Keratinocyte (primary cell): ENCODE data around the gene DKK3. TPM values are rescaled to one million over a fixed set of nuclear protein-coding genes. Genes with fewer than 3 reads are reported as not detected.

Experiments
- DNase-seq: peaks from one replicate; pipeline ENCODE4 v3.0.0-alpha.2; 2011; ENCODE audit warnings: low read depth, missing footprints, low spot score
- FAIRE-seq: peaks from 2 replicates; lab custom pipeline; 2011; peaks lifted over from hg19 to GRCh38; lab: Jason Lieb, UNC
- H2AFZ ChIP-seq: 2 replicates; pipeline ENCODE4 v1.6.0; 2012; ENCODE audit warnings: low read length, control low read depth, inconsistent platforms; ENCODE audit not compliant: control insufficient read depth
- H3K27ac ChIP-seq: 2 replicates; pipeline ENCODE4 v1.5.1; 2011; ENCODE audit warnings: low read length; ENCODE audit not compliant: control insufficient read depth, insufficient read depth
- H3K27me3 ChIP-seq: 3 replicates; pipeline ENCODE4 v1.6.0; 2011; ENCODE audit warnings: low read length; ENCODE audit not compliant: control insufficient read depth, insufficient read depth; ENCODE audit errors: extremely low read depth
- H3K36me3 ChIP-seq, 2 experiments: 2 replicates in 1 of 2; 3 replicates in 1 of 2; pipeline ENCODE4 v1.5.1; 2011; ENCODE audit warnings: low read length in 2 of 2, mild to moderate bottlenecking in 1 of 2; ENCODE audit not compliant: control insufficient read depth in 2 of 2, insufficient read depth in 2 of 2; ENCODE audit errors: extremely low read depth in 1 of 2
- H3K4me1 ChIP-seq: 3 replicates; pipeline ENCODE4 v1.5.1; 2011; ENCODE audit warnings: low read length; ENCODE audit not compliant: control insufficient read depth, insufficient read depth; ENCODE audit errors: extremely low read depth
- H3K4me2 ChIP-seq: 3 replicates; pipeline ENCODE4 v1.6.0; 2011; ENCODE audit warnings: low read depth, low read length; ENCODE audit not compliant: control insufficient read depth, insufficient read depth; ENCODE audit errors: extremely low read depth
- H3K4me3 ChIP-seq, 3 experiments: fragments of 200-600 bp in 1 of 3; sonication (generic) in 1 of 3; 2 replicates in 2 of 3; 3 replicates in 1 of 3; pipeline ENCODE4 v1.5.1; 2011 to 2016; ENCODE audit warnings: low read length in 3 of 3, mild to moderate bottlenecking in 3 of 3, control low read depth in 2 of 3, inconsistent platforms in 1 of 3, low read depth in 1 of 3, mixed read lengths in 1 of 3, mixed run types in 1 of 3, moderate library complexity in 1 of 3; ENCODE audit not compliant: control insufficient read depth in 2 of 3, insufficient read depth in 2 of 3; ENCODE audit errors: extremely low read depth in 1 of 3
- H3K79me2 ChIP-seq: 2 replicates; pipeline ENCODE4 v1.6.0; 2012; ENCODE audit warnings: low read length; ENCODE audit not compliant: control insufficient read depth, insufficient read depth
- H3K9ac ChIP-seq: 3 replicates; pipeline ENCODE4 v1.6.0; 2011; ENCODE audit warnings: low read length; ENCODE audit not compliant: control insufficient read depth, insufficient read depth; ENCODE audit errors: extremely low read depth
- H3K9me1 ChIP-seq: 3 replicates; pipeline ENCODE4 v1.6.0; 2011; ENCODE audit warnings: low read length; ENCODE audit not compliant: control insufficient read depth, insufficient read depth; ENCODE audit errors: extremely low read depth
- H3K9me3 ChIP-seq: 2 replicates; pipeline ENCODE4 v1.5.1; 2012; ENCODE audit warnings: low read depth, low read length; ENCODE audit not compliant: control insufficient read depth
- H4K20me1 ChIP-seq: 3 replicates; pipeline ENCODE4 v1.6.0; 2011; ENCODE audit warnings: low read length; ENCODE audit not compliant: control insufficient read depth, insufficient read depth; ENCODE audit errors: extremely low read depth
- EZH2 ChIP-seq: IDR thresholded peaks from one replicate; pipeline ENCODE4 v1.6.1; 2012; ENCODE audit warnings: inconsistent platforms, mild to moderate bottlenecking, low read length, moderate library complexity
- dilution Hi-C: fragments of 300-500 bp; cut with MboI; formaldehyde crosslinking; loops from one replicate; pipeline ENCODE4 v1.7.0; 2020; ENCODE audit warnings: low sequenced_read_pairs; ENCODE audit not compliant: extremely low pct_ligation_motif_present
- polyA plus RNA-seq, 5 experiments: library from polyadenylated mRNA; depleted of rRNA in 3 of 5; stranded (reverse) in 3 of 5; stranded (forward) in 1 of 5; unstranded in 1 of 5; fragments of >200 nt; gene quantifications; 1 replicate in 1 of 5; 2 replicates in 3 of 5; 3 replicates in 1 of 5; pipeline versions ENCODE4 v1.2.1 to v1.2.3, GENCODE V29; 2011 to 2012; ENCODE audit warnings: missing spikeins in 2 of 5, low read depth in 1 of 5, low replicate concordance in 1 of 5
- TF ChIP-seq, protein P1 (sequence below), 3 experiments: IDR thresholded peaks in 1 of 3; conservative IDR thresholded peaks in 1 of 3; optimal IDR thresholded peaks in 1 of 3; 2 replicates in 2 of 3; 3 replicates in 1 of 3; pipeline versions ENCODE3 to v1.5.1; 2011; ENCODE audit warnings: low read length in 3 of 3, mild to moderate bottlenecking in 3 of 3, moderate library complexity in 2 of 3, control low read depth in 1 of 3, inconsistent platforms in 1 of 3; ENCODE audit not compliant: insufficient read depth in 2 of 3; ENCODE audit errors: extremely low read depth in 1 of 3

Gene DKK3
- polyA plus RNA-seq, 1 donor (not counting 4 experiments of a cell fraction or from before 2014, with no cell fraction given): 712 TPM

DNA sequence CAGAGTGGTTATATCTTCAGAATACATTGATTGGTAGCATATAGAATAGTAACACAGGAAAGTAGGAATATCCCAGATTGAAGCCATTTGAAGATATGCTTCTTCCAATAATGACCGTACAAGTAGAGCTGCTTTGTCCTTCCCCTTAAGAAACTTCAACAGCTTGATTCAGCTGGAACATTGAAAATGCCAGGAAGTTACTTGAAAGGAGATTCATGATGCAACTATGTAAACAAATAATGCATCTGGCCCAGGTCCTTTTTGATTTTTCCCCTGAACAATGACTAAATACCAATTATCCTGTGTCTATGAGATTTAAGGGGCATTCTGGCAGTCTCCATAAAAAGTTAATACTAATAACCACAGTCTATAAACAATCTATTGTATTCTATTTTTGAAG, 3.0 kb downstream of the DKK3 start:
- TF ChIP-seq, protein P1, sequence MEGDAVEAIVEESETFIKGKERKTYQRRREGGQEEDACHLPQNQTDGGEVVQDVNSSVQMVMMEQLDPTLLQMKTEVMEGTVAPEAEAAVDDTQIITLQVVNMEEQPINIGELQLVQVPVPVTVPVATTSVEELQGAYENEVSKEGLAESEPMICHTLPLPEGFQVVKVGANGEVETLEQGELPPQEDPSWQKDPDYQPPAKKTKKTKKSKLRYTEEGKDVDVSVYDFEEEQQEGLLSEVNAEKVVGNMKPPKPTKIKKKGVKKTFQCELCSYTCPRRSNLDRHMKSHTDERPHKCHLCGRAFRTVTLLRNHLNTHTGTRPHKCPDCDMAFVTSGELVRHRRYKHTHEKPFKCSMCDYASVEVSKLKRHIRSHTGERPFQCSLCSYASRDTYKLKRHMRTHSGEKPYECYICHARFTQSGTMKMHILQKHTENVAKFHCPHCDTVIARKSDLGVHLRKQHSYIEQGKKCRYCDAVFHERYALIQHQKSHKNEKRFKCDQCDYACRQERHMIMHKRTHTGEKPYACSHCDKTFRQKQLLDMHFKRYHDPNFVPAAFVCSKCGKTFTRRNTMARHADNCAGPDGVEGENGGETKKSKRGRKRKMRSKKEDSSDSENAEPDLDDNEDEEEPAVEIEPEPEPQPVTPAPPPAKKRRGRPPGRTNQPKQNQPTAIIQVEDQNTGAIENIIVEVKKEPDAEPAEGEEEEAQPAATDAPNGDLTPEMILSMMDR (optimal IDR thresholded peaks at IDR 0.05 in 1 of 3, IDR thresholded peaks at IDR 0.05 in 1 of 3, conservative IDR thresholded peaks at IDR 0.05 in 1 of 3; ENCODE audit: extremely low read depth in 1 of 3, insufficient read depth in 2 of 3, low read length in 3 of 3): no peak
- no peak for TF ChIP-seq EZH2
- Histone ChIP-seq H3K27ac (no peak overlapping the region), H3K4me3 (peak overlapping the region in 2 of 3 experiments; percentile 2 to 84), H3K9me3 (no peaks in the 10 kb centered on the region), H4K20me1 (peaks cover 5% of the 10 kb centered on the region), H3K4me2 (peak overlapping the region; percentile 95), H3K4me1 (peaks cover 33% of the 10 kb centered on the region), H3K79me2 (peaks cover 56% of the 10 kb centered on the region), H3K9ac (no peak overlapping the region), H2AFZ (no peak overlapping the region), H3K36me3 (peaks cover 20 to 45% of the 10 kb centered on the region in 2 experiments), H3K9me1 (no peaks in the 10 kb centered on the region), H3K27me3 (no peaks in the 10 kb centered on the region)
- dilution Hi-C loops: no loop called here
- FAIRE-seq: peak; percentile 83
- no peak for DNase-seq

DNA sequence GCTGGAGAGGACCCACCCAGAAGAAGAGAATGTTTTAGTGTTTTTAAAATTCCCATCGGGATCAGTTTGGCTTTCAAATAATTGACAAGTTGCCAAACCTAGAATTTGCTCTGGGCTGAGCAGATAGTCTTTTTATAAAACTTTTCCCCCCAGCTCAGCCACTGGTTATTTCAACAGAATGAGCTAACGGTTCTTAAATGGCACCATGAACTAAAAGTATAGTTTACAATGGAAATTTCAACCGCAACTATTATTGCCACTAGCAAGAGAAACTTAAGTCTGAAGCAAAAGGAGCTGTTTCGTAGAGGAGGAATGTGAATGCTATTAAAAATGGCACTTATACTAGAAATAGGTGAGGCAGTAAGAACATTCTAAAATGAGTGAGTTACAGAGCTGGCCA, 3.4 kb downstream of the DKK3 start:
- H3K36me3 ChIP-seq: peaks cover 20 to 46% of the 10 kb centered on the region in 2 experiments
- peaks cover 5% of the 10 kb centered on the region for H4K20me1 ChIP-seq
- H3K4me1 ChIP-seq: peaks cover 33% of the 10 kb centered on the region
- peaks cover 56% of the 10 kb centered on the region for H3K79me2 ChIP-seq
- peak overlapping the region in 2 of 3 experiments; percentile 2 to 84 for H3K4me3 ChIP-seq
- no peak overlapping the region for H3K9ac ChIP-seq
- no peak overlapping the region for H3K27ac ChIP-seq
- FAIRE-seq: no peak
- dilution Hi-C loops: no loop called here
- H3K27me3 ChIP-seq: no peaks in the 10 kb centered on the region
- TF ChIP-seq, protein P1 (optimal IDR thresholded peaks at IDR 0.05 in 1 of 3, IDR thresholded peaks at IDR 0.05 in 1 of 3, conservative IDR thresholded peaks at IDR 0.05 in 1 of 3; ENCODE audit: extremely low read depth in 1 of 3, insufficient read depth in 2 of 3, low read length in 3 of 3): no peak
- TF ChIP-seq EZH2: no peak
- H3K9me1 ChIP-seq: no peaks in the 10 kb centered on the region
- DNase-seq: no peak
- H3K4me2 ChIP-seq: peak overlapping the region; percentile 95
- no peak overlapping the region for H2AFZ ChIP-seq
- no peaks in the 10 kb centered on the region for H3K9me3 ChIP-seq
